Mesendoderm (in vitro differentiated cells): ENCODE results near the gene MICALL2.

Source experiments
- DNase-seq: peaks from one replicate; pipeline ENCODE4 v3.0.0; 2013
- H2AK5ac ChIP-seq: 2 replicates; pipeline ENCODE4 v1.6.1; 2013; ENCODE audit warnings: low read length, inconsistent platforms
- H2BK120ac ChIP-seq: 2 replicates; pipeline ENCODE4 v1.6.1; 2013; ENCODE audit warnings: low read depth, mild to moderate bottlenecking, low read length, moderate library complexity, mixed read lengths
- H2BK15ac ChIP-seq: replicated peaks from 2 replicates; pipeline ENCODE4 v1.6.1; 2013; ENCODE audit warnings: low read depth, mild to moderate bottlenecking, moderate library complexity
- H2BK5ac ChIP-seq: 2 replicates; pipeline ENCODE4 v1.6.1; 2013; ENCODE audit warnings: low read length, inconsistent platforms
- H3K18ac ChIP-seq: 2 replicates; pipeline ENCODE4 v1.6.1; 2013; ENCODE audit warnings: mild to moderate bottlenecking, low read length, mixed read lengths
- H3K23ac ChIP-seq: one replicate; pipeline ENCODE4 v1.6.1; 2013; ENCODE audit warnings: low read length
- H3K27ac ChIP-seq: 2 replicates; pipeline ENCODE4 v1.5.1; 2013; ENCODE audit warnings: low read depth, mild to moderate bottlenecking, inconsistent platforms, low read length, moderate library complexity
- H3K27me3 ChIP-seq: 2 replicates; pipeline ENCODE4 v1.6.1; 2013; ENCODE audit warnings: low read length, control low read depth, mild to moderate bottlenecking, inconsistent platforms; ENCODE audit not compliant: insufficient read depth, poor library complexity
- H3K36me3 ChIP-seq: 2 replicates; pipeline ENCODE4 v1.6.1; 2013; ENCODE audit warnings: low read length, inconsistent platforms; ENCODE audit not compliant: control insufficient read depth, insufficient read depth
- H3K4ac ChIP-seq: one replicate; pipeline ENCODE4 v1.6.1; 2013; ENCODE audit warnings: low read depth, mild to moderate bottlenecking, low read length, moderate library complexity
- H3K4me1 ChIP-seq: 2 replicates; pipeline ENCODE4 v1.6.1; 2013; ENCODE audit warnings: low read depth, low read length, inconsistent platforms; ENCODE audit not compliant: control insufficient read depth
- H3K4me2 ChIP-seq: 2 replicates; pipeline ENCODE4 v1.6.1; 2013; ENCODE audit warnings: low read length
- H3K4me3 ChIP-seq: 2 replicates; pipeline ENCODE4 v1.5.1; 2013; ENCODE audit warnings: mild to moderate bottlenecking, low read length
- H3K56ac ChIP-seq: one replicate; pipeline ENCODE4 v1.6.1; 2013; ENCODE audit warnings: low read length
- H3K79me1 ChIP-seq: 2 replicates; pipeline ENCODE4 v1.6.1; 2013; ENCODE audit warnings: low read length, inconsistent platforms
- H3K79me2 ChIP-seq: 2 replicates; pipeline ENCODE4 v1.6.1; 2013; ENCODE audit warnings: mild to moderate bottlenecking, low read length; ENCODE audit not compliant: control insufficient read depth, insufficient read depth
- H3K9ac ChIP-seq: 2 replicates; pipeline ENCODE4 v1.6.1; 2013; ENCODE audit warnings: low read length, inconsistent platforms
- H4K5ac ChIP-seq: one replicate; pipeline ENCODE4 v1.6.1; 2013; ENCODE audit warnings: low read length
- H4K8ac ChIP-seq: one replicate; pipeline ENCODE4 v1.6.1; 2013; ENCODE audit warnings: low read depth, mild to moderate bottlenecking, control low read depth, low read length, moderate library complexity
- WGBS: extraction: QIAGEN DNeasy Blood & Tissue Kit; methylation state at CpG from one replicate; pipeline ENCODE4 v1.1.7; 2013; ENCODE audit warnings: low lambda C conversion rate, missing lambda C conversion rate; ENCODE audit not compliant: insufficient coverage; ENCODE audit errors: extremely low coverage; 5-methylcytosine and 5-hydroxymethylcytosine counted together

Gene MICALL2

DNA sequence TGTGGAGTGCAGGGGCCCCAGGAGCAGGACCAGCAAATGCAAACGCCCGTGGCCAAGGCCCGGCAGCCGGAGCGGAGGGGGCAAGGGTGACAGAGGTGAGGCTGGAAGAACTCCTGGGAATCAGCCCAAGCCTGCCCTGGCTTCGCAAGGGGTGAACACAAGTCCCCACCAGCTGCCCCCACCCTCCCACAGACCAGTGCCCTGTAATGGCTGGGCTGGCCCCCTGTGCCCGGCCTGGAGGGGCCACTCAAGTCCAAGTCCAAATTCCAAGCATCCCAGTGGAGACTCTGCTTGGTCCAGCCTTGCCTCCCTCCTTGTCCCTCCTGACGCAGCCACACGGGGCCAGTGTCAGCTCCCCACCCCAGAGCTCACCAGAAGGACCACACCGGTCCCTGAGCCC, 28.0 kb downstream of the MICALL2 start:
- Histone ChIP-seq H3K4ac (no peak overlapping the region), H3K36me3 (no peaks in the 10 kb centered on the region), H3K27me3 (no peaks in the 10 kb centered on the region), H3K18ac (no peak overlapping the region), H3K4me3 (no peak overlapping the region), H3K4me1 (no peaks in the 10 kb centered on the region), H3K27ac (no peak overlapping the region), H4K5ac (no peak overlapping the region), H3K23ac (no peak overlapping the region), H2BK5ac (no peak overlapping the region), H4K8ac (no peak overlapping the region), H3K56ac (no peak overlapping the region), H3K79me1 (no peaks in the 10 kb centered on the region), H2AK5ac (no peak overlapping the region), H2BK15ac (no peak overlapping the region), H3K79me2 (no peaks in the 10 kb centered on the region), H3K4me2 (no peak overlapping the region), H2BK120ac (no peak overlapping the region), H3K9ac (no peak overlapping the region)
- WGBS, result no CpG with 5 or more reads among the region's 10 CpGs
- no peak for DNase-seq

- no peak overlapping the region for H3K4me2 ChIP-seq
- no peak overlapping the region for H3K56ac ChIP-seq
Measured at GRCh38 chr7:1430056-1430845, 29.0 kb downstream of the MICALL2 start.

GRCh38 chr7:1428941-1429501, 30.2 kb downstream of the MICALL2 start:
- no peak overlapping the region for H3K4me2 ChIP-seq
- H3K4me3 ChIP-seq, result no peak overlapping the region
- no peak overlapping the region for H4K8ac ChIP-seq
- no peak overlapping the region for H3K18ac ChIP-seq
- H3K4ac ChIP-seq, result no peak overlapping the region
- no peak overlapping the region for H4K5ac ChIP-seq
- no peak overlapping the region for H3K23ac ChIP-seq
- H3K56ac ChIP-seq, result peak overlapping the region; percentile 25
- H2BK15ac ChIP-seq, result no peak overlapping the region
- H3K27me3 ChIP-seq, result no peaks in the 10 kb centered on the region
- no peak overlapping the region for H2AK5ac ChIP-seq
- H3K9ac ChIP-seq, result no peak overlapping the region
- H3K4me1 ChIP-seq, result no peaks in the 10 kb centered on the region
- H3K79me1 ChIP-seq, result no peaks in the 10 kb centered on the region
- DNase-seq, result no peak
- no peaks in the 10 kb centered on the region for H3K79me2 ChIP-seq
- no peak overlapping the region for H2BK120ac ChIP-seq
- H2BK5ac ChIP-seq, result no peak overlapping the region
- H3K36me3 ChIP-seq, result no peaks in the 10 kb centered on the region
- no peak overlapping the region for H3K27ac ChIP-seq
- no CpG with 5 or more reads among the region's 20 CpGs for WGBS

More at GRCh38 chr7:1430056-1430845, 29.0 kb downstream of the MICALL2 start:
- Histone ChIP-seq H4K5ac (no peak overlapping the region), H3K18ac (no peak overlapping the region), H3K4me3 (no peak overlapping the region), H3K9ac (no peak overlapping the region), H3K27me3 (no peaks in the 10 kb centered on the region), H2BK120ac (no peak overlapping the region), H3K27ac (no peak overlapping the region), H3K36me3 (no peaks in the 10 kb centered on the region), H3K4me1 (no peaks in the 10 kb centered on the region), H4K8ac (no peak overlapping the region), H3K79me2 (no peaks in the 10 kb centered on the region), H3K4ac (no peak overlapping the region), H3K23ac (no peak overlapping the region), H3K79me1 (no peaks in the 10 kb centered on the region), H2AK5ac (no peak overlapping the region), H2BK15ac (no peak overlapping the region), H2BK5ac (no peak overlapping the region)
- no CpG with 5 or more reads among the region's 32 CpGs for WGBS
- no peak for DNase-seq

GRCh38 chr7:1427064-1427657, 32.1 kb downstream of the MICALL2 start:
- Histone ChIP-seq H3K4me1 (no peaks in the 10 kb centered on the region), H2AK5ac (no peak overlapping the region), H3K9ac (no peak overlapping the region), H3K27ac (no peak overlapping the region), H4K5ac (no peak overlapping the region), H2BK5ac (no peak overlapping the region), H3K56ac (no peak overlapping the region), H2BK15ac (no peak overlapping the region), H4K8ac (no peak overlapping the region), H3K4me3 (no peak overlapping the region), H3K27me3 (no peaks in the 10 kb centered on the region), H2BK120ac (no peak overlapping the region), H3K36me3 (no peaks in the 10 kb centered on the region), H3K4me2 (no peak overlapping the region), H3K23ac (no peak overlapping the region), H3K79me2 (no peaks in the 10 kb centered on the region), H3K79me1 (no peaks in the 10 kb centered on the region), H3K18ac (no peak overlapping the region), H3K4ac (no peak overlapping the region)
- no CpG with 5 or more reads among the region's 13 CpGs for WGBS
- DNase-seq, result no peak

GRCh38 chr7:1426474-1426873, 32.8 kb downstream of the MICALL2 start:
- no peak overlapping the region for H2AK5ac ChIP-seq

More at GRCh38 chr7:1426474-1426873, 32.8 kb downstream of the MICALL2 start:
- no peak overlapping the region for H2BK5ac ChIP-seq
- no peak overlapping the region for H2BK15ac ChIP-seq
- H3K27me3 ChIP-seq, result no peaks in the 10 kb centered on the region
- H3K79me2 ChIP-seq, result no peaks in the 10 kb centered on the region
- H4K8ac ChIP-seq, result no peak overlapping the region
- no peaks in the 10 kb centered on the region for H3K4me1 ChIP-seq
- DNase-seq, result no peak
- H3K4me3 ChIP-seq, result no peak overlapping the region
- H3K9ac ChIP-seq, result no peak overlapping the region
- H3K36me3 ChIP-seq, result no peaks in the 10 kb centered on the region
- WGBS, result no CpG with 5 or more reads among the region's 15 CpGs
- no peak overlapping the region for H2BK120ac ChIP-seq
- H3K79me1 ChIP-seq, result no peaks in the 10 kb centered on the region
- H3K27ac ChIP-seq, result no peak overlapping the region
- H3K4ac ChIP-seq, result no peak overlapping the region
- no peak overlapping the region for H3K18ac ChIP-seq
- no peak overlapping the region for H3K23ac ChIP-seq
- H4K5ac ChIP-seq, result no peak overlapping the region
- H3K56ac ChIP-seq, result no peak overlapping the region
- no peak overlapping the region for H3K4me2 ChIP-seq
